Retina (tissue), 1 donor: ENCODE results near the gene RASIP1.

Experiments used
- DNase-seq: peaks from one replicate; pipeline ENCODE4 v3.0.0-alpha.2; 2016

Gene RASIP1

GRCh38 chr19:48670699-48671445 lies 69.5 kb downstream of the RASIP1 start:
- no peak for DNase-seq
